Endodermal cell (in vitro differentiated cells): Measurements from ENCODE around the gene VGF. TPM values are rescaled to one million over a fixed set of nuclear protein-coding genes. Genes with fewer than 3 reads are reported as not detected.

Experiments used
- DNase-seq: peaks from one replicate; pipeline ENCODE4 v3.0.0-alpha.2; 2017
- H3K27ac ChIP-seq: 2 replicates; pipeline ENCODE4 v1.5.1; 2013; ENCODE audit warnings: mild to moderate bottlenecking, low read depth, low read length, moderate library complexity
- H3K27me3 ChIP-seq: 2 replicates; pipeline ENCODE4 v1.6.1; 2013; ENCODE audit warnings: mild to moderate bottlenecking, low read length, moderate library complexity; ENCODE audit not compliant: insufficient read depth, control insufficient read depth, poor library complexity, severe bottlenecking
- H3K36me3 ChIP-seq: 2 replicates; pipeline ENCODE4 v1.7.0; 2013; ENCODE audit warnings: mild to moderate bottlenecking, low read length, moderate library complexity; ENCODE audit not compliant: control insufficient read depth, insufficient read depth
- H3K4me1 ChIP-seq: one replicate; pipeline ENCODE4 v1.7.0; 2013; ENCODE audit warnings: low read length; ENCODE audit not compliant: control insufficient read depth, insufficient read depth
- H3K4me3 ChIP-seq: 2 replicates; pipeline ENCODE4 v1.5.1; 2013; ENCODE audit warnings: mild to moderate bottlenecking, low read length, moderate library complexity
- H3K9ac ChIP-seq: 2 replicates; pipeline ENCODE4 v1.6.1; 2013; ENCODE audit warnings: mild to moderate bottlenecking, low read length, moderate library complexity; ENCODE audit not compliant: poor library complexity, severe bottlenecking; ENCODE audit errors: extremely low read depth
- H3K9me3 ChIP-seq: 2 replicates; pipeline ENCODE4 v1.6.1; 2013; ENCODE audit warnings: mild to moderate bottlenecking, low read length, moderate library complexity; ENCODE audit not compliant: control insufficient read depth
- H3K27ac Mint-ChIP-seq: 2 replicates; pipeline ENCODE4 v1.8.0; 2020; ENCODE audit warnings: mixed read lengths
- H3K27me3 Mint-ChIP-seq: 2 replicates; pipeline ENCODE4 v1.8.0; 2021; ENCODE audit warnings: mild to moderate bottlenecking, mixed read lengths; ENCODE audit not compliant: insufficient read depth
- H3K36me3 Mint-ChIP-seq: 2 replicates; pipeline ENCODE4 v1.8.0; 2020; ENCODE audit warnings: low read depth, mixed read lengths
- H3K4me1 Mint-ChIP-seq: 2 replicates; pipeline ENCODE4 v1.8.0; 2020; ENCODE audit warnings: mixed read lengths
- H3K4me3 Mint-ChIP-seq: 2 replicates; pipeline ENCODE4 v1.8.0; 2020; ENCODE audit warnings: mild to moderate bottlenecking, moderate library complexity, mixed read lengths
- H3K9me3 Mint-ChIP-seq: 2 replicates; pipeline ENCODE4 v1.8.0; 2020; ENCODE audit warnings: mild to moderate bottlenecking, mixed read lengths
- WGBS, 2 experiments: methylation state at CpG; one replicate each; pipeline versions ENCODE4 v1.1.5 to v1.1.7; 2013; ENCODE audit warnings: missing lambda C conversion rate in 2 of 2, mixed read lengths in 1 of 2; ENCODE audit not compliant: insufficient coverage in 1 of 2, insufficient read length in 1 of 2; 5-methylcytosine and 5-hydroxymethylcytosine counted together
- total RNA-seq, 2 donors: library from RNA; stranded (reverse); fragmentation: NEBNext Ultra II Directional in 1 of 2; extraction: Animal tissue kit (Norgen Biotek cat#: 25700) in 1 of 2; gene quantifications; 2 replicates in 1 of 2; 3 replicates in 1 of 2; pipeline ENCODE4 v1.2.1, GENCODE V29; 2021
- TF ChIP-seq, protein P1 (sequence below): fragments of 200-600 bp; sonication (generic); conservative IDR thresholded peaks from 2 replicates; pipeline ENCODE4 v1.5.0; 2021; ENCODE audit warnings: antibody characterized with exemption, mild to moderate bottlenecking

The VGF gene
- total RNA-seq, 2 donors from 2014 or later, result 2.8 TPM; not detected in 1

DNA sequence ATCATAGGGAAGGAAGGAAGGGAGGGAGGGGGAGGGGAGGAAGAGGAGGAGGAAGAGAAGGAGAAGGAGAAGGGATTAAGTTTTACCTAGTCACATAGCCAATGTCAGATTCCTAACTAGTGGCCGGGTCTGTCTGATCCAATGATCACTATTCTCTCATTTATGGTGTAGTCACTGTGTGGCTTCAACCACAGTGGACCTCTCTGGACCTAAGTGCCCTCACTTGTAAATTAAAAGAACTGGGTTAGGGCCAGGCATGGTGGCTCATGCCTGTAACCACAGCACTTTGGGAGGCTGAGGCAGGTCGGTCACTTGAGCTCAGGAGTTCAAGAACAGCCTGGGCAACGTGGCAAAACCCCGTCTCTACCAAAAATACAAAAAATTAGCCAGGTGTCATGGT is 45.1 kb downstream of the VGF start:
- TF ChIP-seq, protein P1, sequence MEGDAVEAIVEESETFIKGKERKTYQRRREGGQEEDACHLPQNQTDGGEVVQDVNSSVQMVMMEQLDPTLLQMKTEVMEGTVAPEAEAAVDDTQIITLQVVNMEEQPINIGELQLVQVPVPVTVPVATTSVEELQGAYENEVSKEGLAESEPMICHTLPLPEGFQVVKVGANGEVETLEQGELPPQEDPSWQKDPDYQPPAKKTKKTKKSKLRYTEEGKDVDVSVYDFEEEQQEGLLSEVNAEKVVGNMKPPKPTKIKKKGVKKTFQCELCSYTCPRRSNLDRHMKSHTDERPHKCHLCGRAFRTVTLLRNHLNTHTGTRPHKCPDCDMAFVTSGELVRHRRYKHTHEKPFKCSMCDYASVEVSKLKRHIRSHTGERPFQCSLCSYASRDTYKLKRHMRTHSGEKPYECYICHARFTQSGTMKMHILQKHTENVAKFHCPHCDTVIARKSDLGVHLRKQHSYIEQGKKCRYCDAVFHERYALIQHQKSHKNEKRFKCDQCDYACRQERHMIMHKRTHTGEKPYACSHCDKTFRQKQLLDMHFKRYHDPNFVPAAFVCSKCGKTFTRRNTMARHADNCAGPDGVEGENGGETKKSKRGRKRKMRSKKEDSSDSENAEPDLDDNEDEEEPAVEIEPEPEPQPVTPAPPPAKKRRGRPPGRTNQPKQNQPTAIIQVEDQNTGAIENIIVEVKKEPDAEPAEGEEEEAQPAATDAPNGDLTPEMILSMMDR, result no peak
- Histone ChIP-seq H3K9me3 (no peaks in the 10 kb centered on the region), H3K4me1 (peaks cover 3% of the 10 kb centered on the region), H3K27ac (no peak overlapping the region), H3K9ac (no peak overlapping the region), H3K27me3 (no peaks in the 10 kb centered on the region), H3K36me3 (no peaks in the 10 kb centered on the region), H3K4me3 (no peak overlapping the region)
- Mint-ChIP-seq H3K4me3 (no peak overlapping the region), H3K9me3 (peaks cover 4% of the 10 kb centered on the region), H3K36me3 (no peaks in the 10 kb centered on the region), H3K4me1 (peaks cover 15% of the 10 kb centered on the region), H3K27ac (no peak overlapping the region), H3K27me3 (peaks cover 4% of the 10 kb centered on the region)
- WGBS, 2 experiments, result 94% methylated on average over 4 of the region's 4 CpGs
- DNase-seq, result no peak

DNA sequence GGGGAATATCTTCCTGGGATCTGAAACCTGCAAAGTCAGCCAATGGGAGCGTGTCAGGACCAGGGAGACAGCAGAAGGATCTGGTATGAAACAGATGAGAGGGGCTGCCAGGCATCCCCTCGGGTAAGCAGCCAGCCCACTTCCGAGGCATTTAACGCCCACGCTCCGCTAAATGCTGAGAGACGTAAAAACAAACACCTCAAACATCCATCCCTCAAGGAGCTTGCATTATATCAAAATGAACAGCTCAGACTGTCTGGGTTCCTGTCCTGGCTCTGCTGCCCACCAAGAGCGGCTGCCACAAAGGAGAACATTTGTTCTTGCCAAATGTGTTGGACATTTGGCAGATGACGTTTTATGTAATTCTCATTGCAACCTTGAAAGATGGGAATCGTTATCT is 45.5 kb downstream of the VGF start:
- Histone ChIP-seq H3K9ac (no peak overlapping the region), H3K36me3 (no peaks in the 10 kb centered on the region), H3K9me3 (no peaks in the 10 kb centered on the region), H3K4me3 (no peak overlapping the region), H3K4me1 (peaks cover 3% of the 10 kb centered on the region), H3K27me3 (no peaks in the 10 kb centered on the region), H3K27ac (no peak overlapping the region)
- 82 to 84% methylated on average over 7 to 10 of the region's 10 CpGs for WGBS, 2 experiments
- Mint-ChIP-seq H3K4me3 (no peak overlapping the region), H3K27me3 (peaks cover 3% of the 10 kb centered on the region), H3K4me1 (peaks cover 14% of the 10 kb centered on the region), H3K9me3 (peaks cover 2% of the 10 kb centered on the region), H3K36me3 (no peaks in the 10 kb centered on the region), H3K27ac (no peak overlapping the region)
- TF ChIP-seq, protein P1, result no peak
- no peak for DNase-seq

DNA sequence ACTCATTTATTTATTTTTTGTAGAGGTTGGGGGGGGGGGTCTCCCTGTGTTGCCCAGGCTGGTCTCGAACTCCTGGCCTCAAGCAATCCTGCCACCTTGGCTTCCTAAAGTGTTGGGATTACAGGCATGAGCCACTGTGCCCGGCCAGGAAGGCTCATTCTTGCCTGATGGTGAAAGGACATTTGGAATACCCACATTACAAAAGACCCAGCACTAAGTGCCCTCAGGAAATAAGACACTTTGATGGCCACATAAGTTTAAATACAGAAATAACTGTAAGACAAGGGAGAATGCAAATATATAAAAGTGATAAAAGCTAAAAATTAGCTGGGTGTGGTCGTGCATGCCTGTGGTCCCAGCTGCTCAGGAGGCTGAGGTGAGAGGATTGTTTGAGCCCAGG is 46.5 kb downstream of the VGF start:
- peaks cover 4% of the 10 kb centered on the region for H3K27me3 Mint-ChIP-seq
- H3K27ac Mint-ChIP-seq, result no peak overlapping the region
- Histone ChIP-seq H3K4me1 (peaks cover 3% of the 10 kb centered on the region), H3K9ac (no peak overlapping the region), H3K36me3 (no peaks in the 10 kb centered on the region), H3K4me3 (no peak overlapping the region), H3K27me3 (no peaks in the 10 kb centered on the region), H3K27ac (no peak overlapping the region), H3K9me3 (no peaks in the 10 kb centered on the region)
- H3K4me3 Mint-ChIP-seq, result no peak overlapping the region
- 81 to 88% methylated on average over 1 to 3 of the region's 3 CpGs for WGBS, 2 experiments
- TF ChIP-seq, protein P1, result no peak
- H3K4me1 Mint-ChIP-seq, result peaks cover 8% of the 10 kb centered on the region
- H3K36me3 Mint-ChIP-seq, result no peaks in the 10 kb centered on the region
- no peaks in the 10 kb centered on the region for H3K9me3 Mint-ChIP-seq
- no peak for DNase-seq
